GM18526 (cell line): ENCODE data around the gene RNASEH2A.

ENCODE experiments used
- POLR2A ChIP-seq: IDR thresholded peaks from 3 replicates; pipeline ENCODE4 v1.6.1; 2011; ENCODE audit not compliant: insufficient read length; ENCODE audit errors: extremely low read depth

Gene RNASEH2A

GRCh38 chr19:12788682-12789097, 17.7 kb upstream of the RNASEH2A start:
- no peak for TF ChIP-seq POLR2A

DNA sequence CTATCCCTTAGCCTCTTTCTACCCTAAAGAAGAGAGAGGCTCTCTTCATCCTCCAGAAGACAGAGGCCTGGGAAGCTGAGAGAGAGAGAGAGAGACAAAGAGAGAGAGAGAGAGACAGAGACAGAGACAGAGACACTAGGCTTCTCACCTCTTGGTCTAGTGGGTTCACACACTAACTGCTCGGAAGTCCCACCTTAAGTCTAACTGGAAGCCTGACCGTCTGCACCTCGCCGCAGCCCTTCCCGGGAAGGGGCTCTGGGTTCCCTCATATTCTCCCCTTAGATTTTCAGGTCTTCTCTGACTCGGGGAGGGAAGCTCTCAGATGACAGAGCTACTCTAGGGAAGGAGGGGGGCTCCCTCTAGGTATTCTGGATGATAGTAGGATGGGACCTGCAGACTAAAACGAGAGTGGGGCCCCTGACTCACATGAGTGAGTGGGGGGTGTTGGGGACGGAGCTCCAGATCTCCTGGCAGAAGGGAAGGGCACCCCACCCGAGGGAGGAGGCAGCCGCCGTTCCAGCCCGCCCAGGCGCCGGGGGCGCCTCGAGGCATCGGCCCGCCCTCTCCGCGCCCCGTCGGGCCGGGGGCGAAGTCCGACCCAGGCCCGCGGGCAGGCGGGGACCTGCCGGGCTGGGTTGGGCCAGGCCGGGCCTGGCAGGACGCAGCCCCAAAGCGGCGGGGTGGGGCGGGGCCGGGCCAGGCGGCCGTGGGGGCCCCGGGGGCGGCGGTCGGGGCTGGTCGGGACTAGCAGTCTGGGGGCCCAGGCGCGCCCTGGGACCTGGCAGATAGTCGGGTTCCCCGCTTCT, 17.1 kb upstream of the RNASEH2A start:
- TF ChIP-seq POLR2A = peak; percentile 67

- peak; percentile 8 for TF ChIP-seq POLR2A
These were observed 16.3 kb upstream of the RNASEH2A start for GRCh38 chr19:12789904-12790619.

DNA sequence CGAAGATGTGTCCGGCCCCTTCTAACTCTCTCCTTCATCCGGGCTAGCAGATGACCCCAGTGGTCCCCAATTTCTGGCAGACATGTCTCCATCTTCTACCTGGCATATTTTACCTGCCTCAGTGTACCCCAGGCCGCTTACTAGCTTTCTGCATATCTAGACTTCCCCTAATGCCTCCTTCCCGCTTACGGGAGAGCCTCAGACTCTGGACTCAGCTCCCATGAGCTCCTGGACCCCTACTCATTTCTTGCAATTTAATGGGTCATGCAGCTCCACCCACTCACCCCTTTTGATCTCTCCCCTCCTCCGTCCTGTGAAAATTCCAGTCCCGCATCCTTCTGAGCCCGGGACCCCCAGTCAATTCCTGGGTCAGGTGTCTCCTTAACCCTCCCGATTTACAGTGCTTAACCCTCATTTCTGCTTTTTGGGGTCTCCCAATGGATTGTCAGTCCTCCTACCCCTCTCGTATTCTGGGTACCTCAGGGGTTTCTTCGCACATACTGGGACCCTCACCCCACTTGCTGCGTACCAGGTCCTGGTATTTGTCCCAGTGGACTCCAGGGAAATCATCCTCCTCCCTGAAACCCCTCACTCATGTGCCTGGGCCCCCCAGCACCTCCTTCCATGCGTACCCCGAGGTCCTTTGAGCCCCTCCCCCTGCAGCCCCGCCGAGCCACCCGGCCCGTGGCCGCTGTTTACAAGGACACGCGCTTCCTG, 15.6 kb upstream of the RNASEH2A start:
- no peak for TF ChIP-seq POLR2A

DNA sequence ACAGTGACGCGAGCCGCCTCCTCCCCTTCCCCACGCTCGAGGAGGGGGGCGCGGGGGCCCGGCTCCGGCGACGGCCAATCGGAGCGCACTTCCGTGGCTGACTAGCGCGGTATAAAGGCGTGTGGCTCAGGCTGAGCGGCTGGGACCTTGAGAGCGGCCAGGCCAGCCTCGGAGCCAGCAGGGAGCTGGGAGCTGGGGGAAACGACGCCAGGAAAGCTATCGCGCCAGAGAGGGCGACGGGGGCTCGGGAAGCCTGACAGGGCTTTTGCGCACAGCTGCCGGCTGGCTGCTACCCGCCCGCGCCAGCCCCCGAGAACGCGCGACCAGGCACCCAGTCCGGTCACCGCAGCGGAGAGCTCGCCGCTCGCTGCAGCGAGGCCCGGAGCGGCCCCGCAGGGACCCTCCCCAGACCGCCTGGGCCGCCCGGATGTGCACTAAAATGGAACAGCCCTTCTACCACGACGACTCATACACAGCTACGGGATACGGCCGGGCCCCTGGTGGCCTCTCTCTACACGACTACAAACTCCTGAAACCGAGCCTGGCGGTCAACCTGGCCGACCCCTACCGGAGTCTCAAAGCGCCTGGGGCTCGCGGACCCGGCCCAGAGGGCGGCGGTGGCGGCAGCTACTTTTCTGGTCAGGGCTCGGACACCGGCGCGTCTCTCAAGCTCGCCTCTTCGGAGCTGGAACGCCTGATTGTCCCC, 14.9 kb upstream of the RNASEH2A start, which contains the start of gene JUNB:
JUNB (plus strand) TSS at position 142 of the 706 bp plus-strand sequence; CDS start at position 428, 286 bp downstream.
- TF ChIP-seq POLR2A = peak; percentile 100

DNA sequence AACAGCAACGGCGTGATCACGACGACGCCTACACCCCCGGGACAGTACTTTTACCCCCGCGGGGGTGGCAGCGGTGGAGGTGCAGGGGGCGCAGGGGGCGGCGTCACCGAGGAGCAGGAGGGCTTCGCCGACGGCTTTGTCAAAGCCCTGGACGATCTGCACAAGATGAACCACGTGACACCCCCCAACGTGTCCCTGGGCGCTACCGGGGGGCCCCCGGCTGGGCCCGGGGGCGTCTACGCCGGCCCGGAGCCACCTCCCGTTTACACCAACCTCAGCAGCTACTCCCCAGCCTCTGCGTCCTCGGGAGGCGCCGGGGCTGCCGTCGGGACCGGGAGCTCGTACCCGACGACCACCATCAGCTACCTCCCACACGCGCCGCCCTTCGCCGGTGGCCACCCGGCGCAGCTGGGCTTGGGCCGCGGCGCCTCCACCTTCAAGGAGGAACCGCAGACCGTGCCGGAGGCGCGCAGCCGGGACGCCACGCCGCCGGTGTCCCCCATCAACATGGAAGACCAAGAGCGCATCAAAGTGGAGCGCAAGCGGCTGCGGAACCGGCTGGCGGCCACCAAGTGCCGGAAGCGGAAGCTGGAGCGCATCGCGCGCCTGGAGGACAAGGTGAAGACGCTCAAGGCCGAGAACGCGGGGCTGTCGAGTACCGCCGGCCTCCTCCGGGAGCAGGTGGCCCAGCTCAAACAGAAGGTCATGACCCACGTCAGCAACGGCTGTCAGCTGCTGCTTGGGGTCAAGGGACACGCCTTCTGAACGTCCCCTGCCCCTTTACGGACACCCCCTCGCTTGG, 14.1 kb upstream of the RNASEH2A start:
- TF ChIP-seq POLR2A = peak; percentile 38

DNA sequence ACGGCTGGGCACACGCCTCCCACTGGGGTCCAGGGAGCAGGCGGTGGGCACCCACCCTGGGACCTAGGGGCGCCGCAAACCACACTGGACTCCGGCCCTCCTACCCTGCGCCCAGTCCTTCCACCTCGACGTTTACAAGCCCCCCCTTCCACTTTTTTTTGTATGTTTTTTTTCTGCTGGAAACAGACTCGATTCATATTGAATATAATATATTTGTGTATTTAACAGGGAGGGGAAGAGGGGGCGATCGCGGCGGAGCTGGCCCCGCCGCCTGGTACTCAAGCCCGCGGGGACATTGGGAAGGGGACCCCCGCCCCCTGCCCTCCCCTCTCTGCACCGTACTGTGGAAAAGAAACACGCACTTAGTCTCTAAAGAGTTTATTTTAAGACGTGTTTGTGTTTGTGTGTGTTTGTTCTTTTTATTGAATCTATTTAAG, 13.5 kb upstream of the RNASEH2A start:
- no peak for TF ChIP-seq POLR2A

- TF ChIP-seq POLR2A = peak; percentile 86
These were observed 12.8 kb upstream of the RNASEH2A start for GRCh38 chr19:12793290-12794195.

- no peak for TF ChIP-seq POLR2A
These were observed 12.0 kb upstream of the RNASEH2A start for GRCh38 chr19:12794196-12794941.

DNA sequence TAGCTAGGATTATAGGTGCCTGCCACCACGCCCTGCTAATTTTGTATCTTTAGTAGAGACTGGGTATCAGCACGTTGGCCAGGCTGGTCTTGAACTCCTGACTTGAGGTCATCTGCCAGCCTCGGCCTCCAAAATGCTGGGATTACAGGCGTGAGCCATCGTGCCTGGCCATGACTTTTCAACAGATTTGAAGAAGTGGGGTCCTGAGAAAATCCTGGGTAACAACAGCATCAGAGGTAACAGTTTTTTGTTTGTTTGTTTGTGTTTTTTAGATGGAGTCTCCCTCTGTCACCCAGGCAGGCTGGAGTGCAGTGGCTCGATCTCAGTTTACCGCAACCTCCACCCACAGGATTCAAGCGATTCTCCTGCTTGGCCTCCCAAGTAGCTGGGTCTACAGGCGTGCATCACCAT, 11.4 kb upstream of the RNASEH2A start:
- TF ChIP-seq POLR2A = no peak

GRCh38 chr19:12796146-12797071, 10.0 kb upstream of the RNASEH2A start:
- TF ChIP-seq POLR2A = no peak
